Neural cell (in vitro differentiated cells): ENCODE measurements around the gene PCDH1. TPM values are rescaled to one million over a fixed set of nuclear protein-coding genes. Genes with fewer than 3 reads are reported as not detected.

ENCODE experiments used
- H2AFZ ChIP-seq: fragments of 200-600, 300-800 bp; sonication (generic), shearing (Covaris generic); 2 replicates; pipeline ENCODE4 v1.6.0; 2014; ENCODE audit warnings: low read depth, mild to moderate bottlenecking, antibody characterized with exemption, low read length, moderate library complexity
- H3F3A ChIP-seq: fragments of 200-600 bp; shearing (Covaris generic); 2 replicates; pipeline ENCODE4 v1.6.1; 2016; ENCODE audit warnings: mild to moderate bottlenecking, moderate library complexity, mixed read lengths, antibody characterized with exemption, low read length; ENCODE audit not compliant: insufficient read depth, poor library complexity, severe bottlenecking
- H3K27ac ChIP-seq: fragments of 200-600, 300-800 bp; sonication (generic), shearing (Covaris generic); 2 replicates; pipeline ENCODE4 v1.5.1; 2014; ENCODE audit warnings: mild to moderate bottlenecking, low read length, moderate library complexity
- H3K27me3 ChIP-seq: fragments of 300-800, 200-600 bp; sonication (generic), shearing (Covaris generic); 2 replicates; pipeline ENCODE4 v1.6.0; 2014; ENCODE audit warnings: mild to moderate bottlenecking, low read depth, low read length, moderate library complexity; ENCODE audit not compliant: insufficient read depth
- H3K36me3 ChIP-seq: fragments of 300-800, 200-600 bp; sonication (generic), shearing (Covaris generic); 2 replicates; pipeline ENCODE4 v1.5.1; 2014; ENCODE audit warnings: mild to moderate bottlenecking, antibody characterized with exemption, low read length, moderate library complexity; ENCODE audit not compliant: insufficient read depth
- H3K4me2 ChIP-seq: fragments of 300-800, 200-600 bp; sonication (generic), shearing (Covaris generic); 2 replicates; pipeline ENCODE4 v1.6.0; 2014; ENCODE audit warnings: mild to moderate bottlenecking, low read length
- H3K4me3 ChIP-seq: fragments of 300-800, 200-600 bp; sonication (generic), shearing (Covaris generic); 2 replicates; pipeline ENCODE4 v1.5.1; 2014; ENCODE audit warnings: mild to moderate bottlenecking, low read length, moderate library complexity
- H3K79me2 ChIP-seq: fragments of 200-600 bp; shearing (Covaris generic); replicated peaks from 2 replicates; pipeline ENCODE4 v1.6.0; 2014; ENCODE audit warnings: mild to moderate bottlenecking, low read length, moderate library complexity; ENCODE audit not compliant: insufficient read depth
- H3K9ac ChIP-seq: fragments of 300-800, 200-600 bp; sonication (generic), shearing (Covaris generic); 2 replicates; pipeline ENCODE4 v1.6.1; 2016; ENCODE audit warnings: mild to moderate bottlenecking, low read length, mixed read lengths
- H3K9me2 ChIP-seq: fragments of 200-600 bp; shearing (Covaris generic); 2 replicates; pipeline ENCODE4 v1.6.1; 2016; ENCODE audit warnings: mild to moderate bottlenecking, low read length, mixed read lengths; ENCODE audit not compliant: insufficient read depth
- H3K9me3 ChIP-seq: fragments of 200-600, 300-800 bp; sonication (generic), shearing (Covaris generic); 2 replicates; pipeline ENCODE4 v1.6.1; 2016; ENCODE audit warnings: mild to moderate bottlenecking, mixed run types, low read length, moderate library complexity, mixed read lengths
- H4K20me1 ChIP-seq: fragments of 200-600 bp; shearing (Covaris generic); 2 replicates; pipeline ENCODE4 v1.6.1; 2016; ENCODE audit warnings: mild to moderate bottlenecking, mixed run types; ENCODE audit not compliant: insufficient read depth
- CTCF ChIP-seq: fragments of 450-650 bp; IDR thresholded peaks from 2 replicates; pipeline ENCODE4 v1.5.1; 2014; ENCODE audit warnings: antibody characterized with exemption, mild to moderate bottlenecking, moderate library complexity; ENCODE audit not compliant: poor library complexity, severe bottlenecking
- EP300 ChIP-seq: fragments of 450-650 bp; conservative IDR thresholded peaks from 2 replicates; pipeline ENCODE4 v1.6.1; 2014; ENCODE audit warnings: antibody characterized with exemption, mild to moderate bottlenecking, moderate library complexity; ENCODE audit not compliant: poor library complexity, severe bottlenecking
- EZH2 ChIP-seq: fragments of 200-600, 300-800 bp; shearing (Covaris generic), sonication (generic); IDR thresholded peaks from 2 replicates; pipeline ENCODE4 v1.6.1; 2014; ENCODE audit warnings: antibody characterized with exemption, low read length, borderline replicate concordance, mild to moderate bottlenecking; ENCODE audit not compliant: insufficient read depth, poor library complexity, severe bottlenecking
- MXI1 ChIP-seq: fragments of 450-650 bp; conservative IDR thresholded peaks from 2 replicates; pipeline ENCODE4 v1.6.1; 2014; ENCODE audit warnings: antibody characterized with exemption, mild to moderate bottlenecking; ENCODE audit not compliant: poor library complexity, severe bottlenecking
- POLR2AphosphoS5 ChIP-seq: IDR thresholded peaks from 2 replicates; pipeline ENCODE4 v1.6.1; 2012
- RAD21 ChIP-seq: fragments of 450-650 bp; conservative IDR thresholded peaks from 2 replicates; pipeline ENCODE4 v1.6.1; 2014; ENCODE audit warnings: antibody characterized with exemption, mild to moderate bottlenecking, moderate library complexity
- REST ChIP-seq: IDR thresholded peaks from 2 replicates; pipeline ENCODE4 v1.6.1; 2012; ENCODE audit warnings: borderline replicate concordance
- SMC3 ChIP-seq: fragments of 450-650 bp; conservative IDR thresholded peaks from 2 replicates; pipeline ENCODE4 v1.6.1; 2014; ENCODE audit warnings: antibody characterized with exemption, mild to moderate bottlenecking, moderate library complexity; ENCODE audit not compliant: poor library complexity
- TAF1 ChIP-seq: IDR thresholded peaks from 2 replicates; pipeline ENCODE4 v1.6.1; 2012; ENCODE audit warnings: low read depth
- polyA plus RNA-seq: library from polyadenylated mRNA; depleted of rRNA; stranded (reverse); fragments of >200 nt; gene quantifications from 2 replicates; pipeline ENCODE4 v1.2.3, GENCODE V29; 2014

Gene PCDH1
- polyA plus RNA-seq, 1 donor from 2014 or later: 13.9 TPM

- Histone ChIP-seq H2AFZ (peak overlapping the region; percentile 9), H3K27me3 (no peaks in the 10 kb centered on the region), H3K9me2 (no peaks in the 10 kb centered on the region), H3K9me3 (no peaks in the 10 kb centered on the region), H3K27ac (peak overlapping the region; percentile 92), H3F3A (peaks cover 5% of the 10 kb centered on the region), H3K36me3 (no peaks in the 10 kb centered on the region), H3K4me3 (peak overlapping the region; percentile 54), H3K4me2 (peak overlapping the region; percentile 32), H3K9ac (peak overlapping the region; percentile 64), H3K79me2 (no peaks in the 10 kb centered on the region), H4K20me1 (no peaks in the 10 kb centered on the region)
- TF ChIP-seq EZH2 (no peak), CTCF (peak; percentile 89), POLR2AphosphoS5 (peak; percentile 47), MXI1 (peak; percentile 58), TAF1 (no peak), REST (peak; percentile 8), EP300 (no peak), SMC3 (peak; percentile 58), RAD21 (peak; percentile 69)
These were observed 66.7 kb downstream of the PCDH1 start for GRCh38 chr5:141811287-141812155.

- H3K9me3 ChIP-seq: no peaks in the 10 kb centered on the region
- H2AFZ ChIP-seq: no peak overlapping the region
- no peak overlapping the region for H3K4me2 ChIP-seq
- no peaks in the 10 kb centered on the region for H3K27me3 ChIP-seq
- peak overlapping the region; percentile 64 for H3K9ac ChIP-seq
- peak overlapping the region; percentile 54 for H3K4me3 ChIP-seq
- TF ChIP-seq POLR2AphosphoS5: no peak
- TF ChIP-seq REST: no peak
- TF ChIP-seq RAD21: no peak
- no peak for TF ChIP-seq CTCF
- TF ChIP-seq EP300: no peak
- no peak for TF ChIP-seq MXI1
- TF ChIP-seq TAF1: no peak
- TF ChIP-seq EZH2: no peak
- no peak for TF ChIP-seq SMC3
- H3K36me3 ChIP-seq: no peaks in the 10 kb centered on the region
- H3F3A ChIP-seq: peaks cover 5% of the 10 kb centered on the region
- H3K9me2 ChIP-seq: no peaks in the 10 kb centered on the region
- H3K27ac ChIP-seq: peak overlapping the region; percentile 92
- H4K20me1 ChIP-seq: no peaks in the 10 kb centered on the region
- H3K79me2 ChIP-seq: no peaks in the 10 kb centered on the region
These were observed 67.5 kb downstream of the PCDH1 start for GRCh38 chr5:141810702-141811101.
